Ovary (tissue), 9 donors: ENCODE results near the gene DCAF7. TPM values are rescaled to one million over a fixed set of nuclear protein-coding genes. Genes with fewer than 3 reads are reported as not detected.

ENCODE experiments used
- DNase-seq, 5 donors: peaks; one replicate each; pipeline ENCODE4 v3.0.0-alpha.2; 2019 to 2020
- H3K27ac ChIP-seq, 2 donors: fragments of 200-600 bp; one replicate each; pipeline versions ENCODE4 v1.5.1 to v1.8.0; 2019 to 2022
- H3K27me3 ChIP-seq: fragments of 200-600 bp; one replicate; pipeline ENCODE4 v1.8.0; 2022
- H3K36me3 ChIP-seq: fragments of 200-600 bp; sonication (generic); one replicate; pipeline ENCODE4 v1.5.1; 2019
- H3K4me1 ChIP-seq: one replicate; pipeline ENCODE4 v1.8.1; 2013; ENCODE audit warnings: mild to moderate bottlenecking, moderate library complexity; ENCODE audit not compliant: insufficient read depth
- H3K4me3 ChIP-seq: fragments of 200-600 bp; sonication (generic); one replicate; pipeline ENCODE4 v1.5.1; 2017
- H3K9me3 ChIP-seq, 2 donors: fragments of 200-600 bp in 1 of 2; sonication (generic) in 1 of 2; one replicate each; pipeline versions ENCODE4 v1.5.1 to v1.8.1; 2013 to 2019; ENCODE audit warnings: mild to moderate bottlenecking in 1 of 2, moderate library complexity in 1 of 2
- CTCF ChIP-seq, 3 donors: fragments of 450-650 bp in 2 of 3; fragments of 200-600 bp in 1 of 3; IDR thresholded peaks; one replicate each; pipeline versions ENCODE4 v1.5.1 to v1.8.0; 2016 to 2022; ENCODE audit warnings: antibody characterized with exemption in 3 of 3, mild to moderate bottlenecking in 1 of 3
- EP300 ChIP-seq: sonication (generic); formaldehyde crosslinking; IDR thresholded peaks from one replicate; pipeline ENCODE4 v1.6.1; 2017; ENCODE audit warnings: antibody characterized with exemption
- POLR2A ChIP-seq: fragments of 450-650 bp; IDR thresholded peaks from one replicate; pipeline ENCODE4 v1.6.1; 2017; ENCODE audit warnings: antibody characterized with exemption, mild to moderate bottlenecking, moderate library complexity
- WGBS, 3 donors: extraction: QIAGEN DNeasy Blood & Tissue Kit in 1 of 3; methylation state at CpG; one replicate each; pipeline versions ENCODE4 v1.1.5 to v1.1.7; 2013 to 2017; 5-methylcytosine and 5-hydroxymethylcytosine counted together
- intact Hi-C, 4 donors: fragments of 100-400 bp; cut with DNase I; formaldehyde crosslinking; loops; one replicate each; pipeline versions ENCODE4 v1.11.0 to v1.15.1; 2022 to 2023
- polyA plus RNA-seq, 2 donors: library from polyadenylated mRNA; stranded (reverse); fragments of 200-250 nt in 1 of 2; fragments of 350-450 nt in 1 of 2; fragmentation: Illumina TruSeq in 1 of 2; extraction: RNeasy Lipid Tissue Mini Kit (QIAGEN cat#74804) in 1 of 2; gene quantifications; one replicate each; pipeline ENCODE4 v1.2.3, GENCODE V29; 2013 to 2014
- total RNA-seq, 7 donors: library from RNA; depleted of rRNA in 2 of 7; stranded (reverse); fragments of >200 nt in 2 of 7; fragmentation: NEBNext Ultra II Directional in 3 of 7; extraction: Animal tissue kit (Norgen Biotek cat#: 25700) in 3 of 7; gene quantifications; one replicate each; pipeline versions ENCODE4 v1.1.0 to v1.2.4, GENCODE V29; 2016 to 2023
- donor health status: DM: no; HTN: no; CAD: no; lungs with moderate emphysema.
- donor health status: DM: no; HTN: no; CAD: no.
- donor health status: Bipolar disorder and iron deficiency.
- donor health status: DM: yes; HTN: yes; CAD: no.
- donor health status: DM: no; HTN: no; CAD: no.
- donor health status: DM: yes; HTN: yes; CAD: no.

Gene DCAF7
- total and polyA plus RNA-seq, 9 donors, result 14.9 to 62.5 (median 49.7) TPM

GRCh38 chr17:63598281-63598680 lies 48.0 kb downstream of the DCAF7 start:
- intact Hi-C loops, result no loop called here
- no peaks in the 10 kb centered on the region for H3K36me3 ChIP-seq
- TF ChIP-seq POLR2A (no peak), CTCF (IDR thresholded peaks at IDR 0.05) (no peak), EP300 (no peak)
- no peaks in the 10 kb centered on the region for H3K9me3 ChIP-seq
- 78 to 86% (median 82%) methylated on average over 2 of the region's 2 CpGs for WGBS, 3 donors
- H3K27ac ChIP-seq, result no peak overlapping the region
- H3K4me3 ChIP-seq, result no peak overlapping the region
- H3K4me1 ChIP-seq, result peaks cover 10% of the 10 kb centered on the region
- DNase-seq, result no peak
- no peaks in the 10 kb centered on the region for H3K27me3 ChIP-seq

GRCh38 chr17:63600569-63601438 lies 50.5 kb downstream of the DCAF7 start, which contains the start of gene TACO1:
Gene TACO1 (plus strand): TSS chr17:63600895. CDS start chr17:63601084, 189 bp downstream.
- Histone ChIP-seq H3K36me3 (no peaks in the 10 kb centered on the region), H3K4me1 (peaks cover 10% of the 10 kb centered on the region), H3K9me3 (no peaks in the 10 kb centered on the region), H3K27ac (peak within 1 kb of the TSS; percentile 48 to 57), H3K4me3 (peak within 1 kb of the TSS; percentile 65), H3K27me3 (no peaks in the 10 kb centered on the region)
- DNase-seq, result peak; percentile 72 to 86 (median 81)
- TF ChIP-seq POLR2A, result peak; percentile 31
- TF ChIP-seq EP300, result no peak
- no peak for TF ChIP-seq CTCF (IDR thresholded peaks at IDR 0.05)
- WGBS, 3 donors, result 0 to 2% (median 1%) methylated on average over 27 to 61 of the region's 61 CpGs
- intact Hi-C loops, result no loop called here

GRCh38 chr17:63601439-63602371 lies 51.4 kb downstream of the DCAF7 start:
- Histone ChIP-seq H3K36me3 (no peaks in the 10 kb centered on the region), H3K27ac (peak overlapping the region in 1 of 2 donors; percentile 57), H3K4me3 (peak overlapping the region; percentile 65), H3K9me3 (no peaks in the 10 kb centered on the region), H3K27me3 (no peaks in the 10 kb centered on the region), H3K4me1 (peaks cover 10% of the 10 kb centered on the region)
- no peak for TF ChIP-seq CTCF (IDR thresholded peaks at IDR 0.05)
- no peak for TF ChIP-seq EP300
- no peak for TF ChIP-seq POLR2A
- WGBS, 3 donors, result 48 to 49% (median 48%) methylated on average over 9 of the region's 9 CpGs
- intact Hi-C loops, result no loop called here
- no peak for DNase-seq

GRCh38 chr17:63609816-63610573 lies 59.7 kb downstream of the DCAF7 start:
- WGBS, 3 donors, result 72 to 82% (median 81%) methylated on average over 6 of the region's 6 CpGs
- no peak for DNase-seq
- Histone ChIP-seq H3K4me3 (no peak overlapping the region), H3K36me3 (no peaks in the 10 kb centered on the region), H3K4me1 (no peaks in the 10 kb centered on the region), H3K27me3 (no peaks in the 10 kb centered on the region), H3K9me3 (no peaks in the 10 kb centered on the region), H3K27ac (no peak overlapping the region)
- intact Hi-C loops, result loop anchor here in 3 of 4 donors (5.0 to 10.0 kb wide), 3 partner anchors 65 to 188 kb away; no protein-coding TSS in a partner anchor
- TF ChIP-seq CTCF (IDR thresholded peaks at IDR 0.05) (no peak), POLR2A (no peak), EP300 (no peak)
